Measurements from ENCODE around the gene NFATC2IP.

NFATC2IP gene

DNA sequence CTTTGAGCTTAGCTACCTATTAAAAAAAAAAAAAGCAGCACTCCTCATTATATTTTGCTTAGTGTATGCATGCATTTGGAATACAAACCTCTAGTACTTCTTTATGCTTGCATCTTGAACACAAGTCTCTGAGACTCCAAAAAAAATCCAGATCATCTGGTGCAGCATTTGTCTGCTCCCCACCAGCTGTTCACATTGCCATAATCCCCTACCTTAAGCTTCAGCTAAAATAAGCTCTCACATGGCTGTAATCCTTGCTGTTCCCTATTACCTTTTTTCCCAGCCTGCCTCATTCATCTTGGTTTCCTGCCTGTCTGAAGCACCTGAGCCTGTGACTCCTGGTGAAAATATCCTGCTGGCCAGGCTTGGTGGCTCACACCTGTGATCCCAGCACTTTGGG is 7.5 kb upstream of the NFATC2IP start:
- DNase-seq (ENCODE audit: low read depth in 2 of 2) = no peak
- no peak for TF ChIP-seq CTCF (IDR thresholded peaks at IDR 0.05; ENCODE audit: low read depth, low read length)
- H3K4me3 ChIP-seq (replicated peaks in 1 of 2; ENCODE audit: low read depth in 2 of 2, low read length in 2 of 2) = no peak overlapping the region

GRCh38 chr16:28946681-28947080 is 4.1 kb upstream of the NFATC2IP start:
- TF ChIP-seq CTCF (IDR thresholded peaks at IDR 0.05; ENCODE audit: low read depth, low read length) = no peak
- no peak overlapping the region for H3K4me3 ChIP-seq (replicated peaks in 1 of 2; ENCODE audit: low read depth in 2 of 2, low read length in 2 of 2)
- no peak for DNase-seq (ENCODE audit: low read depth in 2 of 2)

DNA sequence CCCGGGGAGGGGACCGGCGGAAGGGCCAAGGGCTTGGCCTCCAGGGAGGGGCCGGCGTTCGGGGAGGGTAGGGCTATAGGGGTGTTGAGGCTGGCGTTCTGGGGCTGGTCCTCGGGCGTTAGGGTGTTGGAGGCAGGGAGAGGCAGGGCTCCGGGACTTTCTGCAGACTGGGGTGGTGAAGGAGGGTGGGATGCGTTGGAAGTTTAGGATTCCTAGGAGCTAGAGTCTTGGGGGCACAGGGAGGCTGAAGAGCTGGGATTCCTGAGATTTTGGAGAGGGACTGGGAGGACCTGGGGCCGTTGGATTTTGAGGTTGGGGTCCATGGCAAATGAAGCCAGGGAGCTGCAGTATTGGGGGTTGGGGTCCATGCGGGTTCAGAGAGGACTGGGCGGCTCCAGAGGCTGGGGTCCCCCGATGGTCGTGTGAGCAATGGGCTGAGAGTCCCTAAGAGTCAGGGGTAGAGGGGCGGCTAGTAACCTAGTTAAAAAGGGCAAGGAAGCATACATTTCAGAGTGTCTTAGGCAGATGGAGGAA is 740 bp downstream of the NFATC2IP start:
- DNase-seq (ENCODE audit: low read depth in 2 of 2) = no peak
- peak overlapping the region; percentile 82 to 89 for H3K4me3 ChIP-seq (replicated peaks in 1 of 2; ENCODE audit: low read depth in 2 of 2, low read length in 2 of 2)
- no peak for TF ChIP-seq CTCF (IDR thresholded peaks at IDR 0.05; ENCODE audit: low read depth, low read length)

GRCh38 chr16:28958216-28958615 is 7.5 kb downstream of the NFATC2IP start:
- no peak overlapping the region for H3K4me3 ChIP-seq (replicated peaks in 1 of 2; ENCODE audit: low read depth in 2 of 2, low read length in 2 of 2)

DNA sequence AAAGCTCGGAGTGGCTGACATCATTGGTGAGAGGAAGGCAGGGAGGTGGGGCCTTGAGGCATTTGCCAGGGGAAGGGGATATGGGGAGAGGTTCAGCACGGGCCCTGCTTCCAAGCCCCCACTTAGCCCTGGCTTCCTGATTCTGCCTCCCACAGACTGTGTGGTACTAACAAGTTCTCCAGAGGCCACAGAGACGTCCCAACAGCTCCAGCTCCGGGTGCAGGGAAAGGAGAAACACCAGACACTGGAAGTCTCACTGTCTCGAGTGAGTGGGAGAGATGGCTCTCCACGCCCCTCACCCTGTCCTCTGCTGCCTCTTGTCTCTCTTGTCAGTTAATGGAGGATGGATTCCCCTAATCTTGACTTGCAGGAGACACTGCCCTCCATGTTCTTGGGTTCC is 8.1 kb downstream of the NFATC2IP start:
- TF ChIP-seq CTCF (IDR thresholded peaks at IDR 0.05; ENCODE audit: low read depth, low read length) = no peak
- no peak overlapping the region for H3K4me3 ChIP-seq (replicated peaks in 1 of 2; ENCODE audit: low read depth in 2 of 2, low read length in 2 of 2)
- no peak for DNase-seq (ENCODE audit: low read depth in 2 of 2)

More at GRCh38 chr16:28958216-28958615, 7.5 kb downstream of the NFATC2IP start:
- DNase-seq (ENCODE audit: low read depth in 2 of 2) = no peak
- TF ChIP-seq CTCF (IDR thresholded peaks at IDR 0.05; ENCODE audit: low read depth, low read length) = no peak

GRCh38 chr16:28964072-28964471 is 13.3 kb downstream of the NFATC2IP start:
- TF ChIP-seq CTCF (IDR thresholded peaks at IDR 0.05; ENCODE audit: low read depth, low read length) = no peak

GRCh38 chr16:28964496-28964895 is 13.8 kb downstream of the NFATC2IP start:
- no peak for DNase-seq (ENCODE audit: low read depth in 2 of 2)
- TF ChIP-seq CTCF (IDR thresholded peaks at IDR 0.05; ENCODE audit: low read depth, low read length) = no peak
- H3K4me3 ChIP-seq (replicated peaks in 1 of 2; ENCODE audit: low read depth in 2 of 2, low read length in 2 of 2) = no peak overlapping the region

More at GRCh38 chr16:28964072-28964471, 13.3 kb downstream of the NFATC2IP start:
- no peak for DNase-seq (ENCODE audit: low read depth in 2 of 2)
- H3K4me3 ChIP-seq (replicated peaks in 1 of 2; ENCODE audit: low read depth in 2 of 2, low read length in 2 of 2) = no peak overlapping the region
